GM12865 (cell line): ENCODE measurements around the gene NOL9.
A peak's percentile ranks its signal among the peaks of the same experiment; 100 is the strongest.

ENCODE experiments used
- DNase-seq: peaks from one replicate; pipeline ENCODE4 v3.0.0; 2010; ENCODE audit warnings: low read depth
- H3K4me3 ChIP-seq: 2 replicates; pipeline ENCODE4 v1.5.1; 2011; ENCODE audit warnings: mild to moderate bottlenecking, low read depth, low read length, control low read depth
- TF ChIP-seq, protein P1 (sequence below): IDR thresholded peaks from 2 replicates; pipeline ENCODE4 v1.5.1; 2011; ENCODE audit warnings: low read length, control low read depth, low read depth, inconsistent platforms; ENCODE audit not compliant: insufficient read depth; ENCODE audit errors: missing control alignments

The NOL9 gene

DNA sequence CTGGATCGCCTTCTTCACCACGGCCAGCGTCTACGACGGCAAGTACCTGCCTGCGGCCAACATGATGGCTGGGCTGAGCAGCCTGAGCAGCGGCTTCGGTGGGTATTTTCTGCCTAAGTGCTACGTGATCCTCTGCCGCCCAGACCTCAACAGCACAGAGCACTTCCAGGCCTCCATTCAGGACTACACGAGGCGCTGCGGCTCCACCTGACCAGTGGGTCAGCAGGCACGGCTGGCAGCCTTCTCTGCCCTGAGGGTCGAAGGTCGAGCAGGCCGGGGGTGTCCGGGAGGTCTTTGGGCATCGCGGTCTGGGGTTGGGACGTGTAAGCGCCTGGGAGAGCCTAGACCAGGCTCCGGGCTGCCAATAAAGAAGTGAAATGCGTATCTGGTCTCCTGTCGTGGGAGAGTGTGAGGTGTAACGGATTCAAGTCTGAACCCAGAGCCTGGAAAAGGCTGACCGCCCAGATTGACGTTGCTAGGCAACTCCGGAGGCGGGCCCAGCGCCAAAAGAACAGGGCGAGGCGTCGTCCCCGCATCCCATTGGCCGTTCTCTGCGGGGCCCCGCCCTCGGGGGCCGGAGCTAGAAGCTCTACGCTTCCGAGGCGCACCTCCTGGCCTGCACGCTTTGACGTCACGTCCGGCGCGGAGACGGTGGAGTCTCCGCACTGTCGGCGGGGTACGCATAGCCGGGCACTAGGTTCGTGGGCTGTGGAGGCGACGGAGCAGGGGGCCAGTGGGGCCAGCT is 25.2 kb upstream of the NOL9 start, which contains the start of gene ZBTB48:
Gene ZBTB48, plus strand, starts transcription at position 621 of the 745 bp plus-strand sequence. CDS start 616 bp downstream, outside the sequence.
- peak within 1 kb of the TSS; percentile 83 for H3K4me3 ChIP-seq
- DNase-seq = peak; percentile 97
- TF ChIP-seq, protein P1, sequence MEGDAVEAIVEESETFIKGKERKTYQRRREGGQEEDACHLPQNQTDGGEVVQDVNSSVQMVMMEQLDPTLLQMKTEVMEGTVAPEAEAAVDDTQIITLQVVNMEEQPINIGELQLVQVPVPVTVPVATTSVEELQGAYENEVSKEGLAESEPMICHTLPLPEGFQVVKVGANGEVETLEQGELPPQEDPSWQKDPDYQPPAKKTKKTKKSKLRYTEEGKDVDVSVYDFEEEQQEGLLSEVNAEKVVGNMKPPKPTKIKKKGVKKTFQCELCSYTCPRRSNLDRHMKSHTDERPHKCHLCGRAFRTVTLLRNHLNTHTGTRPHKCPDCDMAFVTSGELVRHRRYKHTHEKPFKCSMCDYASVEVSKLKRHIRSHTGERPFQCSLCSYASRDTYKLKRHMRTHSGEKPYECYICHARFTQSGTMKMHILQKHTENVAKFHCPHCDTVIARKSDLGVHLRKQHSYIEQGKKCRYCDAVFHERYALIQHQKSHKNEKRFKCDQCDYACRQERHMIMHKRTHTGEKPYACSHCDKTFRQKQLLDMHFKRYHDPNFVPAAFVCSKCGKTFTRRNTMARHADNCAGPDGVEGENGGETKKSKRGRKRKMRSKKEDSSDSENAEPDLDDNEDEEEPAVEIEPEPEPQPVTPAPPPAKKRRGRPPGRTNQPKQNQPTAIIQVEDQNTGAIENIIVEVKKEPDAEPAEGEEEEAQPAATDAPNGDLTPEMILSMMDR = no peak

DNA sequence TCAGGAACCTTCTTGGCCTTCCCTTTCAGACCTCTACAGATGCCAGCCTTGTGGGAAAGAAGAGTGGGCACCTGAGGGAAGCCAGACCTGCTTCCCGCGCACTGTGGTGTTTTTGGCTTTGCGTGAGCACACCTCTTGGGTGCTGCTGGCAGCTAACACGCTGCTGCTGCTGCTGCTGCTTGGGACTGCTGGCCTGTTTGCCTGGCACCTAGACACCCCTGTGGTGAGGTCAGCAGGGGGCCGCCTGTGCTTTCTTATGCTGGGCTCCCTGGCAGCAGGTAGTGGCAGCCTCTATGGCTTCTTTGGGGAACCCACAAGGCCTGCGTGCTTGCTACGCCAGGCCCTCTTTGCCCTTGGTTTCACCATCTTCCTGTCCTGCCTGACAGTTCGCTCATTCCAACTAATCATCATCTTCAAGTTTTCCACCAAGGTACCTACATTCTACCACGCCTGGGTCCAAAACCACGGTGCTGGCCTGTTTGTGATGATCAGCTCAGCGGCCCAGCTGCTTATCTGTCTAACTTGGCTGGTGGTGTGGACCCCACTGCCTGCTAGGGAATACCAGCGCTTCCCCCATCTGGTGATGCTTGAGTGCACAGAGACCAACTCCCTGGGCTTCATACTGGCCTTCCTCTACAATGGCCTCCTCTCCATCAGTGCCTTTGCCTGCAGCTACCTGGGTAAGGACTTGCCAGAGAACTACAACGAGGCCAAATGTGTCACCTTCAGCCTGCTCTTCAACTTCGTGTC is 24.5 kb upstream of the NOL9 start:
- TF ChIP-seq, protein P1 = no peak
- DNase-seq = no peak
- H3K4me3 ChIP-seq = no peak overlapping the region

DNA sequence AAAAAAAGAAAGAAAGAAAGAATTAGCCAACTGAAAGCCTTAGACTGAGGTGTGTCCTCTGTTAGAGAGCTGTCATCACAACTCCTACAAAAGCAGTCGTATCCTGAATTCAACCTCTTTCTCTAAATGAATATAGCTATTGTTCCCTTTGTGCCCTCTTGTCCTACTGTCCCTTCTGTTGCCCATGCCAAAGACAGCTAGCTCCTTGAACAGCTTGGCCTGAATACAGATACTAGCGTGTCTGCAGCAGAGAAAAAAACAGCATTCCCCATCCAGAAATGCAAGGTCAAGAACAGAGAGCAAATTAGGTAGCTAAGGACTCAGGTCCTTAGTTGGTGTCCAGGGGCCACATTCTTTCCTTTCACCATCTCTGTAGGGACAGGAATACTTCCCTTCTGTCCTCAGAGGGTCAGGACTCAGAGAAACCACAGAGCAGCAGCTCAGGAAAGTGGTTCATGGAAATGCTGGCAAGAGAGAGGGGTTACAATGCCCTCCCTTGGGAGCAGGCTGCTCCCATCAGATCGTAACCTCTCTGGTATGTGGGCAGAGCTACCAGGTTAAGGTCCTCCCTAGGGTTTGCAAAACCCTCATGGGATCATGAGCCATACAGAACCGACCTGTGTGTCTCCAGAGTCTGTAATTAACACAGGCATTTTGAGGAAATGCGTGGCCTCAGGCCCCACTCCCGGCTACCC is 23.7 kb upstream of the NOL9 start:
- H3K4me3 ChIP-seq = no peak overlapping the region
- TF ChIP-seq, protein P1 = no peak
- no peak for DNase-seq

DNA sequence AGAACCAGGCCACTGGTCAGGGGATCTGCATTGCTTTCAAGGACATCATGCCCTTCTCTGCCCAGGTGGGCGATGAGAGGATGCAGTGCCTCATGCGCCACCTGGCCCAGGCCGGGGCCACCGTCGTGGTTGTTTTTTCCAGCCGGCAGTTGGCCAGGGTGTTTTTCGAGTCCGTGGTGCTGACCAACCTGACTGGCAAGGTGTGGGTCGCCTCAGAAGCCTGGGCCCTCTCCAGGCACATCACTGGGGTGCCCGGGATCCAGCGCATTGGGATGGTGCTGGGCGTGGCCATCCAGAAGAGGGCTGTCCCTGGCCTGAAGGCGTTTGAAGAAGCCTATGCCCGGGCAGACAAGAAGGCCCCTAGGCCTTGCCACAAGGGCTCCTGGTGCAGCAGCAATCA is 20.5 kb upstream of the NOL9 start:
- no peak overlapping the region for H3K4me3 ChIP-seq
- TF ChIP-seq, protein P1 = no peak
- no peak for DNase-seq

DNA sequence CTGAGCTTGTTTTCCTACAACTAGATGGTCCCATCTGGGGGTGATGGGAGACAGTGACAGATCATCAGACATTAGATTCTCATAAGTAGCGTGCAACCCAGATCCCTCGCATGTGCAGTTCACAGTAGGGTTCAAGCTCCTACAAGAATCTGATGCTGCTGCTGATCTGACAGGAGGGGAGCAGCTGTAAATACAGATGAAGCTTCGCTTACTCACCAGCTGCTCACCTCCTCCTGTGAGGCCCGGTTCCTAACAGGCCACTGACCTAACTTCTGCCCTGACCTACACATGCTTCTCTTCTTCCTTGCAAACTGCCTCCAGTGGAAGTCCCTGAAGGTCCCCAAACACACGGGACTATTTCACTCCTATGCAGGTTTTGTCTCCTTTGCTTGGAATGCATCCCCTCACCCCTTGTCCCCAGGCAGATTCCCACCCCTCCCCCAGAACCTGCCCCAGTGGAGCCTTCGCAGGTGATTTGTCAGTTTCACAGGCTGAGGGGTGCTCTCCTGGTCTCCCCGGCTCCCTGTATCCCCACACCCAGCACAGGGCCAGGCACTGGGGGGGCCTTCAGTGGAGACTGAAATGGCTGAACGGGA is 19.8 kb upstream of the NOL9 start:
- no peak for DNase-seq
- no peak overlapping the region for H3K4me3 ChIP-seq
- TF ChIP-seq, protein P1 = no peak

DNA sequence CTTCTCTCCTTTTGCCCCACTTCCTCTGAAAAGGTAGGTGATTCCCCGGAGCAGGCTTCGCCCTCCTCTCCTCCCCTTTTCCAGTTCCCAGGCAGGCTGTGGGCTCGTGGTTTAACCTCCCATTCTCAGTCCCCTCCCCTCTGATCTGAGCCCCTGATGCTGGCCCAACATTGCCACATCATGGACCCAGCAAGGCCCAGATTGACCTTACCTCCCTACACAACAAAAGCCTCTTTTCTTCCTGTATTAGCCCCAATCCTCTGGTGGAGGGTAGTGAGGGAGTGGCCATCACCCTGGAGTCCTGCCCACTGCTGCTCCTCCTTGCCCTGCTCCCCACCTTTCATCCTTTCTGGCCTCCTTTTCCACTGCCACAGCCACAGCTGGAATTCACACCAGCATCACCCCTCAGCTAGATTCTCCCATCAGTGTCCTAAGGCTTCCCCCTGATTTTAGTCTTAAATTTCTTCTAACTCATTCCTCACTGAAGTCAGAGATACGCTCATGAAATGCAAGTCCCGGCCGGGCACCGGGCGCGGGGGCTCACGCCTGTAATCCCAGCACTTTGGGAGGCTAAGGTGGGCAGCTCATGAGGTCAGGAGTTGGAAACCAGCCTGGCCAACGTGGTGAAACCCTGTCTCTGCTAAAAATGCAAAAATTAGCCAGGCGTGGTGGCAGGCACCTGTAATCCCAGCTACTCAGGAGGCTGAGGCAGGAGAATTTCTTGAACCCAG is 18.5 kb upstream of the NOL9 start:
- no peak overlapping the region for H3K4me3 ChIP-seq
- DNase-seq = no peak
- TF ChIP-seq, protein P1 = no peak
